HAP-1 (cell line): ENCODE results near the gene KRTAP9-8.
"Not testable (repeated sequence)": the region's sequence is repeated elsewhere in the genome, so short reads cannot be mapped to it uniquely, and the experiment has no call there.

Experiments used
- DNase-seq, 2 experiments: peaks; one replicate each; pipeline ENCODE4 v3.0.0-alpha.2; 2016 to 2020; ENCODE audit warnings: low spot score in 2 of 2
- H3K27me3 ChIP-seq: fragments of 250-450 bp; sonication (Bioruptor Pico); 2 replicates; pipeline ENCODE4 v1.5.1; 2020; ENCODE audit warnings: low read depth, mild to moderate bottlenecking, moderate library complexity
- H3K36me3 ChIP-seq: fragments of 250-450 bp; sonication (Bioruptor Pico); replicated peaks from 2 replicates; pipeline ENCODE4 v1.5.1; 2020; ENCODE audit warnings: mild to moderate bottlenecking
- H3K4me1 ChIP-seq: fragments of 250-450 bp; sonication (Bioruptor Pico); 2 replicates; pipeline ENCODE4 v1.5.1; 2020; ENCODE audit warnings: mild to moderate bottlenecking
- H3K4me3 ChIP-seq: fragments of 250-450 bp; sonication (Bioruptor Pico); 2 replicates; pipeline ENCODE4 v1.5.1; 2020; ENCODE audit warnings: mild to moderate bottlenecking, moderate library complexity
- H3K9me3 ChIP-seq: fragments of 250-450 bp; sonication (Bioruptor Pico); 2 replicates; pipeline ENCODE4 v1.5.1; 2020; ENCODE audit warnings: mild to moderate bottlenecking, moderate library complexity
- in situ Hi-C: fragments of 300-500 bp; cut with MboI; formaldehyde crosslinking; loops from 3 replicates; pipeline ENCODE4 v1.14.3; 2020; ENCODE audit warnings: low sequenced_read_pairs, inconsistent platforms, mixed read lengths

Gene KRTAP9-8

DNA sequence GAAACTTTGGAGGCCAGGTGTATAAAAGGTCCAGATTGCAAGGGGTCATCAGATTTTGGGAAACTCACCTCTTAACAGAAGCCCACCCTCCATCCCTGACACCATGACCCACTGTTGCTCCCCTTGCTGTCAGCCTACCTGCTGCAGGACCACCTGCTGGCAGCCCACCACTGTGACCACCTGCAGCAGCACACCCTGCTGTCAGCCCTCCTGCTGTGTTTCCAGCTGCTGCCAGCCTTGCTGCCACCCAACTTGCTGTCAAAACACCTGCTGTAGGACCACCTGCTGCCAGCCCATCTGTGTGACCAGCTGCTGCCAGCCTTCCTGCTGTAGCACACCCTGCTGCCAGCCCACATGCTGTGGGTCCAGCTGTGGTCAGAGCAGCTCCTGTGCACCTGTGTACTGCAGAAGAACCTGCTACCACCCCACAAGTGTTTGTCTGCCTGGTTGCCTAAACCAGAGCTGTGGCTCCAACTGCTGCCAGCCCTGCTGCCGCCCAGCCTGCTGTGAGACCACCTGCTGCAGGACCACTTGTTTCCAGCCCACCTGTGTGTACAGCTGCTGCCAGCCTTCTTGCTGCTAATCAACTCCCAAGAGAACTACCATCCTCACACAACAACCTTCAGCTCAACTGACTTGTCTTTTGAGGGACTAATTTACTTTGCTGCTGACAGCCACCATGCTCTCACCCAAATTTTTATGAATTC is 5.2 kb upstream of the KRTAP9-8 start, which contains the start of gene KRTAP9-3:
KRTAP9-3 (plus strand) TSS at position 51 of the 707 bp plus-strand sequence; CDS start at position 104, 53 bp downstream.
- H3K36me3 ChIP-seq, in situ Hi-C loops, H3K4me3 ChIP-seq, H3K4me1 ChIP-seq, H3K27me3 ChIP-seq, DNase-seq, H3K9me3 ChIP-seq: not testable (repeated sequence)

DNA sequence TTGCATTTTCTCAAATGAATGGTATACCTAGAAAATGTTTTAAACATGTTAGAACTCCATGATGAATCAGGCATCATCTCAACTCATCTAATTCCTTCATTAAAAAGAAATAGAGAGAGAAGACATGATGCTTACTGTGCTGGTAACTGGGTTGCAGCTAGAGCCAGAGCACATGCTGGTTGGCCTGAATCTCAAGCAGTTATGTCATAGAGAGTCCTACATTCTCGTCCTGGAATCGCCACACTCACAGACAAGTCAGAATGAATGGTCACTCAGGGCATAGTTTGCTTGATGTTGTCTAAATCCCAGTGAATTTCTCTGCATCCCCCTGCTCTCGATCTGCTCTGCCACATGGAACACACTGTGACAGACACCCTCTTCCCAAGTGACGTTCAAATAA is 683 bp upstream of the KRTAP9-8 start:
- DNase-seq, H3K9me3 ChIP-seq, in situ Hi-C loops, H3K36me3 ChIP-seq, H3K4me3 ChIP-seq, H3K4me1 ChIP-seq, H3K27me3 ChIP-seq: not testable (repeated sequence)

DNA sequence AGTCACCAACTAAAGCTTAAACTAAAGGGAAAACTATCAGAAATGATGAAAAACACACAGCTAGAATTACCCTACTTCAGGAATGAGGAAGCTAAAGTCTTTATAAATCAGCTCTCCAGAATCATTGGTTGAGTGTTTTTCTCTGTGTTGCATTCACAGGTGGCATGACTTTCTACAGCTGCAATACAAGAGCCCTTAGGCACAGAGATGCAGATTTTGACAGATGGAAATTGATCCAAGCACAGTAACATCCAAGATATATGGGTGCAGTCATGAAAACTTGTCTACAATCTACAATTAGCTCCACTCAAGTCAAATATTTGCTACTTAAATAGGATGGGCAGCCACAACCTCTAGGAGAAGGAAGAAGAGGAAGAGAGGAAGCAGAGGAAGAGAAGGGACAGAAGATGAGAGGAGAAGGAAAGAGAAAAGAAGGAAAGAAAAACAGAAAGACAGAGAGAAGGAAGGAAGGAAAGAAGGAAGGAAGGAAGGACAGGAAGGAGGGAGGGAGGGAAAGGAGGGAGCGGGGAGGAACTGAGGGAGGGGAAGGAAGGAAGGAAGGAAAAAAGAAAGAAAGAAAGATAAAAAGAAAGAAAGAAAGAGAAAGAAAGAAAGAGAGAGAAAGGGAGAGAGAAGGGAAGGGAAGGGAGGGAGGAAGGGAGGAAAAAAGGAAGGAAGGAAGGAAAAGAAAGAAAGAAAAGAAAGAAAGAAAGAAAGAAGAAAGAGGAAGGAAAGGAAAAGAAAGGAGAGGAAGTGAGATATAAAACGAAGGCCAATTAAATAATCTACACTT is 9.4 kb downstream of the KRTAP9-8 start:
- peaks cover 11% of the 10 kb centered on the region for H3K27me3 ChIP-seq
- H3K9me3 ChIP-seq, H3K4me1 ChIP-seq, in situ Hi-C loops, H3K36me3 ChIP-seq, DNase-seq, H3K4me3 ChIP-seq: not testable (repeated sequence)

DNA sequence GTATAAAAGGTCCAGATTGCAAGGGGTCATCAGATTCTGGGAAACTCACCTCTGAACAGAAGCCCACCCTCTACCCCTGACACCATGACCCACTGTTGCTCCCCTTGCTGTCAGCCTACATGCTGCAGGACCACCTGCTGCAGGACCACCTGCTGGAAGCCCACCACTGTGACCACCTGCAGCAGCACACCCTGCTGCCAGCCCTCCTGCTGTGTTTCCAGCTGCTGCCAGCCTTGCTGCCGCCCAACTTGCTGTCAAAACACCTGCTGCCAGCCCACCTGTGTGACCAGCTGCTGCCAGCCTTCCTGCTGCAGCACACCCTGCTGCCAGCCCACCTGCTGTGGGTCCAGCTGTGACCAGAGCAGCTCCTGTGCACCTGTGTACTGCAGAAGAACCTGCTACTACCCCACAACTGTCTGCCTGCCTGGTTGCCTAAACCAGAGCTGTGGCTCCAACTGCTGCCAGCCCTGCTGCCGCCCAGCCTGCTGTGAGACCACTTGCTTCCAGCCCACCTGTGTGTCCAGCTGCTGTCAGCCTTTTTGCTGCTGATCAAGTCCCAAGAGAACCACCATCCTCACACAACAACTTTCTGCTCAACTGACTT is 11.9 kb downstream of the KRTAP9-8 start, which contains the start of gene KRTAP9-4:
KRTAP9-4 (plus strand) TSS at position 51 of the 604 bp plus-strand sequence; CDS start at position 85, 34 bp downstream.
- H3K27me3 ChIP-seq: peaks cover 14% of the 10 kb centered on the region
- H3K9me3 ChIP-seq, DNase-seq, H3K4me3 ChIP-seq, H3K36me3 ChIP-seq, H3K4me1 ChIP-seq, in situ Hi-C loops: not testable (repeated sequence)

DNA sequence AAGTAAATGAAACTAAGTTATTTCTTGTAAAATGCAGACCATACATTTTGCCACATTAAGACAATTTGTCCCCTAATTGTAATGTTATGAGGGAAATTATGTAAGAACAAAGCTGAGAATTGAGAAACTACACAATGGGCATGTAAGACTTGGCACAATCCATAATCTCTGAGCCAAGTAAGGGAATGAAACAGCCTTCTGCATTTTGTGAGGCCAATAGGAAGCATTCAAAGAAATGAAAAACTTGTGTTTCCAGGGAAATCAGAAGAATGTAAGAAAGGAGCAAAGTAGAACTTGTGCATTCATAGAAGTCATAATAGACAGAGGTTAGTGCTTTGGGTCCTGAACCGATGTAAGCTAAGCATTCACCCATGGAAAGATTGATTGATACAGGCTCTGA is 13.5 kb downstream of the KRTAP9-8 start:
- Histone ChIP-seq H3K9me3 (no peaks in the 10 kb centered on the region), H3K27me3 (peaks cover 14% of the 10 kb centered on the region), H3K4me1 (no peaks in the 10 kb centered on the region), H3K36me3 (no peaks in the 10 kb centered on the region), H3K4me3 (no peak overlapping the region)
- in situ Hi-C loops: no loop called here
- DNase-seq: no peak

DNA sequence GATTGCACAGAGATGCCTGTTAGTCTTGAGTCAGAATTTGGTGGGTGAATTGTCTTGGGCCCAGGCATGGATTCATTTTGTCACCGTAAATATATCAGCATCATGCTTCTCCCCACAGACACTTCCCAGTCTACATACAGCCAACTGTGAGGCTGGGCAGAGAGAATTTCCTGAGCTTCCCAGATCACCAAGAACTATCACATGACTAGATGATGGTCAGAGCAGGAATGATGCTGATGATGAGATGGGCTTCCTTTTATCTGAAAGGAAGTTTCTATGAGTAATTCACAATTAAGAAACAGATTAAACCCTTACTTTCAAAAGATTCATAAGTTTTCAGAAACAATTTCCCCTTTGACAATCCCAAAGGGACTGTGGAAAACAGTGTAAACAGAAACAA is 17.1 kb downstream of the KRTAP9-8 start:
- Histone ChIP-seq H3K27me3 (peaks cover 24% of the 10 kb centered on the region), H3K36me3 (no peaks in the 10 kb centered on the region), H3K4me3 (no peak overlapping the region), H3K9me3 (no peaks in the 10 kb centered on the region), H3K4me1 (no peaks in the 10 kb centered on the region)
- DNase-seq: no peak
- in situ Hi-C loops: no loop called here

DNA sequence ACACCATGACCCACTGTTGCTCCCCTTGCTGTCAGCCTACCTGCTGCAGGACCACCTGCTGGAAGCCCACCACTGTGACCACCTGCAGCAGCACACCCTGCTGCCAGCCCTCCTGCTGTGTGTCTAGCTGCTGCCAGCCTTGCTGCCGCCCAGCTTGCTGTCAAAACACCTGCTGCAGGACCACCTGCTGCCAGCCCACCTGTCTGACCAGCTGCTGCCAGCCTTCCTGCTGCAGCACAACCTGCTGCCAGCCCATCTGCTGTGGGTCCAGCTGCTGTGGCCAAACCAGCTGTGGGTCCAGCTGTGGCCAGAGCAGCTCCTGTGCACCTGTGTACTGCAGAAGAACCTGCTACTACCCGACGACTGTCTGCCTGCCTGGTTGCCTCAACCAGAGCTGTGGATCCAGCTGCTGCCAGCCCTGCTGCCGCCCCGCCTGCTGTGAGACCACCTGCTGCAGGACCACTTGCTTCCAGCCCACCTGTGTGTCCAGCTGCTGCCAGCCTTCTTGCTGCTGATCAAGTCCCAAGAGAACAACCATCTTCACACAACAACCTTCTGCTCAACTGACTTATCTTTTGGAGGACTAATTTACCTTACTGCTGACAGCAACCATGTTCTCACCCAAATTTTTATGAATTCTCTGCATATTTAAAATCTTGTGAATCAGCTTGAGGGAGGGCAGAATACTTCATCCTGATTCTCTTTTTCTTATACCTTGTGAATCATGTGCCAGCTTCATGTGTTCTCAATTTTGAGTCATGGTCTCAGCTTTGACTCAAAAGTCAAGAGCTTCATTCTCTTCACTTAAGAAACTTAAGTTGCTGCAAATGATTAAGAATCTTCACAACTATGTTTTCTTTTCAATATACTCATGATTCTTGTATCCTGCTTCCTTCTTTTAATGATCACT is 17.8 kb downstream of the KRTAP9-8 start, which contains the start of gene KRTAP9-9:
KRTAP9-9 (plus strand) TSS at position 4 of the 910 bp plus-strand sequence.
- H3K36me3 ChIP-seq, H3K4me1 ChIP-seq, H3K9me3 ChIP-seq, H3K4me3 ChIP-seq, in situ Hi-C loops, DNase-seq: not testable (repeated sequence)
- H3K27me3 ChIP-seq: peaks cover 23% of the 10 kb centered on the region

DNA sequence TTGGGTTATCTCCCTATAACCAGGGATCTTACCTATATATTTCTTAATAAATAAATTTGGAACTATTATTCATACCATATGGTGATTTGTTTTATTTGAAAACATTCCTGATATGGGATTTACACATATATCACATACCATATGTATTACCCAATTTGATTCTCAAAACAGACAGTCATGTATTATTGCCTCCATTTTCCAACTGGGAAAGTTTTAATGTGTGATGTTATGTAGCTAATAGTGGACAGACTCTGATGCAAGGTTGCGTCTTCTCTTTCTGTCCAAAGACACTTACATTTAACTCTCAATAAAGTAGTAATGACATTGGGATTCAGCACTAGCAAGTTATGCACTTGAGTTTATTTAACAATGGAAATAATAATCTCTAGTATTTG is 18.5 kb downstream of the KRTAP9-8 start:
- no peaks in the 10 kb centered on the region for H3K4me1 ChIP-seq
- no peaks in the 10 kb centered on the region for H3K9me3 ChIP-seq
- DNase-seq: no peak
- peaks cover 19% of the 10 kb centered on the region for H3K27me3 ChIP-seq
- H3K4me3 ChIP-seq: no peak overlapping the region
- no peaks in the 10 kb centered on the region for H3K36me3 ChIP-seq
- in situ Hi-C loops: no loop called here

DNA sequence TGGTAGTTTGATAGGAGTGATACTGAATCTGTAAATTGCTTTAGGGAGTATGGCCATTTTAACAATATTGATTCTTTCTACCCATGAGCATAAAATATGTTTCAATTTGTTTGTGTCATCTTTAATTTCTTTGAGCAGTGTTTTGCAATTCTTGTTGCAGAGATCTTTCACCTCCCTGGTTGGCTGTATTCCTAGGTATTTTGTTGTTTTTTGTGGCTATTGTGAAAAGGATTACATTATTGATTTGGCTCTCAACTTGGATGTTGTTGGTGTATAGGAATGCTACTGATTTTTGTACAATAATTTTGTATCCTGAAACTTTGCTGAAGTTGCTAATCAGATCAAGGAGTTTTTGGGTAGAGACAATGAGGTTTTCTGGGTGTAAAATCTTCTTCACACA is 20.6 kb downstream of the KRTAP9-8 start:
- Histone ChIP-seq H3K27me3 (peaks cover 13% of the 10 kb centered on the region), H3K4me1 (no peaks in the 10 kb centered on the region), H3K9me3 (no peaks in the 10 kb centered on the region), H3K36me3 (no peaks in the 10 kb centered on the region), H3K4me3 (no peak overlapping the region)
- in situ Hi-C loops: no loop called here
- no peak for DNase-seq

DNA sequence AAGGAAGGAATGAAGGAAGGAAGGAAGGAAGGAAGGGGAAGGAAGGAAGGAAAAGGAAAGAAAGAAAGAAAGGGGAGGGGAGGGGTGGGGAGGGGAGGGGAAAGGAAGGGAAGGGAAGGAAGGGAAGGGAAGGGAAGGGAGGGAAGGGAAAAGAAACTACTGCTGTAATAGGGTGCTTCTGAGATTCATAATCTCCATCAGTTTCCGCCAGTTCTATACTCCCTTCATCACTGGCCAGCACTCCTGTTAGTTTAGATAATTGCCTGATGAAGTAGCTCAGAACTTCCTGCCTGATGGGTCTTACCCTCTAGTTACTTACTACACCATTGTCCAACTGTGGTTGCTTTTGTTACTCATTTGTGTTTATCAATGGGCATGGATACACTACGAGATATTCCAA is 25.4 kb downstream of the KRTAP9-8 start:
- Histone ChIP-seq H3K27me3 (peaks cover 6% of the 10 kb centered on the region), H3K4me3 (no peak overlapping the region), H3K36me3 (no peaks in the 10 kb centered on the region), H3K4me1 (no peaks in the 10 kb centered on the region), H3K9me3 (no peaks in the 10 kb centered on the region)
- in situ Hi-C loops: no loop called here
- no peak for DNase-seq

DNA sequence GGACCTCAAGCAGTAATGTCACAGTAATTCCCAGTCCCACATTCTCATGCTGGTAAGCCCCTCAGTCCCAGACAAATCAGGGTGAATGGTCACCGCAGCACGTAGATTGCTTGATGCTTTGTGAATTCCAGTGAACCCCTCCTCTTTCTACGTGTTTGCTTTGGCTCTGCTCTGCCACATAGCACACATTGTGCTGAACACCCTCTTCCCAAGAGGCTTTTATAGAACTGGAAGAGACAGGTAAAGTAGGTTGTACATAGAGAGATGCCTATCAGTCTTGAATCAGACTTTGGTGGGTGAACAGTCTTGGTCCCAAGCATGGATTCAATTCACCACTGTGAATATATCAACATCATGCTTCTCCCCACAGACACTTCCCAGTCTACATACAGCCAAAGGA is 26.8 kb downstream of the KRTAP9-8 start:
- Histone ChIP-seq H3K4me1 (no peaks in the 10 kb centered on the region), H3K9me3 (no peaks in the 10 kb centered on the region), H3K36me3 (no peaks in the 10 kb centered on the region), H3K27me3 (peaks cover 2% of the 10 kb centered on the region; the same call in 1 of the 2 replicates), H3K4me3 (no peak overlapping the region)
- in situ Hi-C loops: no loop called here
- no peak for DNase-seq

DNA sequence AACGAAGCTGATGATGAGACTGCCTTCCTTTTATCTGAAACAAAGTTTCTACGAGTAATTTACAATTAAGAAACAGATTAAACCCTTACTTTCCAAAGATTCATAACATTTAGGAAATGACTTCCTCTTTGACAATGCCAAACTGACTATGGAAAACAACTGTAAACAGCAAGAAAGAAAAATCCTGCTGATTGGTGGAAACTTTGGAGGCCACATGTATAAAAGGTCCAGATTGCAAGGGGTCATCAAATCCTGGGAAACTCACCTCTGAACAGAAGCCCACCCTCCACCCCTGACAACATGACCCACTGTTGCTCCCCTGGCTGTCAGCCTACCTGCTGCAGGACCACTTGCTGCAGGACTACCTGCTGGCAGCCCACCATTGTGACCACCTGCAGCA is 27.3 kb downstream of the KRTAP9-8 start, which contains the start of gene KRTAP9-6:
KRTAP9-6 (plus strand) TSS at position 301 of the 400 bp plus-strand sequence; CDS start at position 301, 0 bp downstream.
- in situ Hi-C loops: no loop called here

DNA sequence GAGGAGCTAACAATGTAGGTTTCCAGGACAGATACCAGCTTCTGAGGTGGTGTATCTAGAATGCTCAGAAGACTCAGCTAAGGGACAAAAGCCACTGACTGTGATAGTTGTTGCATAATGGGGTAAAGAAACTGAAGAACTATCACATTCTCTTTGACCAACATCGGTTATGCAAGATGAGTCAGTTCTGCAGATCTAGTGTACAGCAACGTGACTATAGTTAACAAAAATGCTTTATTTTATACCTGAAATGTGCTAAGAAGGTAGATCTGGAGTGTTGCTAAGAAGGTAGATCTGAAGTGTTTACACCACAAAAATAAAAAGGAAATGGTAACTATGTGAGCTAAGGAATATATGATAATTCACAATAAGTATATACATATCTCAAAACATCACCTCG is 29.9 kb downstream of the KRTAP9-8 start:
- H3K27me3 ChIP-seq: no peaks in the 10 kb centered on the region
- H3K4me1 ChIP-seq: no peaks in the 10 kb centered on the region
- DNase-seq: no peak
- no peaks in the 10 kb centered on the region for H3K36me3 ChIP-seq
- H3K4me3 ChIP-seq: no peak overlapping the region
- in situ Hi-C loops: no loop called here
- no peaks in the 10 kb centered on the region for H3K9me3 ChIP-seq

More for the DNA sequence above, 27.3 kb downstream of the KRTAP9-8 start, which contains the start of gene KRTAP9-6:
- Histone ChIP-seq H3K4me1 (no peaks in the 10 kb centered on the region), H3K9me3 (no peaks in the 10 kb centered on the region), H3K27me3 (no peaks in the 10 kb centered on the region; the same call in 1 of the 2 replicates), H3K4me3 (no peak within 1 kb of the TSS), H3K36me3 (no peaks in the 10 kb centered on the region)
- no peak for DNase-seq
